Nephron (organoid): ENCODE data around the gene CUBN.

ENCODE experiments used
- H3K27ac Mint-ChIP-seq, 3 experiments: 2 replicates each; pipeline ENCODE4 v1.8.0; 2020; ENCODE audit warnings: mixed read lengths in 3 of 3, mild to moderate bottlenecking in 2 of 3, moderate library complexity in 1 of 3
- H3K27me3 Mint-ChIP-seq: 2 replicates; pipeline ENCODE4 v1.8.0; 2021; ENCODE audit warnings: low read depth, mild to moderate bottlenecking, moderate library complexity, mixed read lengths
- H3K36me3 Mint-ChIP-seq: 2 replicates; pipeline ENCODE4 v1.8.0; 2020; ENCODE audit warnings: low read depth, mixed read lengths
- H3K4me1 Mint-ChIP-seq: 2 replicates; pipeline ENCODE4 v1.8.0; 2020; ENCODE audit warnings: mixed read lengths
- H3K4me3 Mint-ChIP-seq, 3 experiments: 2 replicates each; pipeline ENCODE4 v1.8.0; 2020; ENCODE audit warnings: mild to moderate bottlenecking in 3 of 3, mixed read lengths in 3 of 3, moderate library complexity in 2 of 3
- H3K9me3 Mint-ChIP-seq: 2 replicates; pipeline ENCODE4 v1.8.0; 2020; ENCODE audit warnings: mixed read lengths
- CTCF ChIP-seq, 3 experiments: fragments of 200-600 bp; sonication (generic); IDR thresholded peaks; one replicate each; pipeline ENCODE4 v1.5.0; 2021; ENCODE audit warnings: antibody characterized with exemption in 3 of 3; ENCODE audit not compliant: unreplicated experiment in 3 of 3

The CUBN gene

DNA sequence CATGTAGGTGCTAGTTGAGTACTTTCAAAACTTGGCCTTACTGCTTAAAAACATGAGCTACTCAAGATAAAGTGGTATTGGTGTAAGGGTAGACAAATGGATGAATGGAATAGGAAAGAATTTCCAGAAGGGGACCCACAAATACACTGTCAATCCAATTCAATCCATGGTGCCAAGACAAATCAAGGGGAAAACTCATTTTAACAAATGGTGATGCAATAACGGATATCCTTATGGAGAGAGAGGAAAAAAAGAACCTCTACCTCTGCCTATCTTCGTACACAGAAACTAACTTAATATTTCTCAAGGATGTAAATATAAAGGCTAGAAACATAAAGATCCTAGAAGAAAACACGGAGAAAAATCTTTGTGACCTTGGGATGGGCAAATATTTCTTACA, 188.5 kb downstream of the CUBN start:
- no peaks in the 10 kb centered on the region for H3K36me3 Mint-ChIP-seq
- peaks cover 30% of the 10 kb centered on the region for H3K4me1 Mint-ChIP-seq
- H3K27me3 Mint-ChIP-seq, result no peaks in the 10 kb centered on the region
- no peak for TF ChIP-seq CTCF (IDR thresholded peaks at IDR 0.05; ENCODE audit: unreplicated experiment in 3 of 3)
- H3K4me3 Mint-ChIP-seq, result no peak overlapping the region
- no peaks in the 10 kb centered on the region for H3K9me3 Mint-ChIP-seq
- peak overlapping the region in 2 of 3 experiments; percentile 25 to 61 for H3K27ac Mint-ChIP-seq

DNA sequence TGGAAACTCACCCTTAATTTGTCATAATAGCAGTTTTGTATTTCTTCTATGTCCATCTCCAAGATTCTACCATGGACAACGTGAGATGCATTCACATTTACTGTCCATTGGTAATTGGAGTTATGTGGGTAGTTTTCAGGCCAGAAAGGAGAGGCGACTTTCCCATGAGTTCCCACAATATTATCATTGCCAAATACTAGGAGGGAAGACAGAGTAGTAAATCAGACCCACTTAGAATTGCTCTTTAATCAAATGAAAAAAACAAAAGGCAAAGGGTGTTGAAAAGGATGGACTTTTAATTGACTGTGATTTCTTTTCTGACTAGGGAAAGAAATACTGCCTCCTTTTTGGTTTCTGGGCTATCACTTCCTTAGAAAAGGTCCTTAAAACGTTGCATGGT, 190.7 kb downstream of the CUBN start:
- peak overlapping the region in 1 of 3 experiments; percentile 4 for H3K27ac Mint-ChIP-seq
- H3K27me3 Mint-ChIP-seq, result no peaks in the 10 kb centered on the region
- no peaks in the 10 kb centered on the region for H3K9me3 Mint-ChIP-seq
- H3K4me3 Mint-ChIP-seq, result no peak overlapping the region
- peaks cover 29% of the 10 kb centered on the region for H3K4me1 Mint-ChIP-seq
- H3K36me3 Mint-ChIP-seq, result no peaks in the 10 kb centered on the region
- no peak for TF ChIP-seq CTCF (IDR thresholded peaks at IDR 0.05; ENCODE audit: unreplicated experiment in 3 of 3)

DNA sequence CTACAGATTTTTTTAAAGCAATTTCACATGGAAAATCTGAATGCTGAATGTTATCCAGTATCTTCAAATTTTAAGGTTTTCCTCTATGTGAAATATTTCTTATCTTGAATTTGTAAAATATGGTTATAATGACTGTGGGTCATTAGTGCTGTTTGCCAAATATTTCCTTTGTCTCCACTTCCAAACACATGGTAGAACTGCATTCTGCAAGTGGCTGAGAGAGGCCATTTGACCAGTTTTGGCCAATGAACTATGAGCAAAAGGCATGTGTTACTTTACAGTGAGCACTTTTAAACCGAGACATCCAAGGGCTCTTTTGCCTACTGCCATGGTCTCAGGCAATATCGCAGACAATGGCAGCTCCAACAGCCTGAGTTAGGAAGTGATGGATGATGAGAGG, 195.2 kb downstream of the CUBN start:
- no peak for TF ChIP-seq CTCF (IDR thresholded peaks at IDR 0.05; ENCODE audit: unreplicated experiment in 3 of 3)
- Mint-ChIP-seq H3K9me3 (no peaks in the 10 kb centered on the region), H3K36me3 (peaks cover 4% of the 10 kb centered on the region), H3K4me1 (peaks cover 34% of the 10 kb centered on the region), H3K27ac (peak overlapping the region; percentile 64 to 91 (median 76)), H3K27me3 (peaks cover 4% of the 10 kb centered on the region), H3K4me3 (no peak overlapping the region)

GRCh38 chr10:16933783-16934182, 195.8 kb downstream of the CUBN start:
- H3K4me1 Mint-ChIP-seq, result peaks cover 31% of the 10 kb centered on the region
- peak overlapping the region in 1 of 3 experiments; percentile 7 for H3K4me3 Mint-ChIP-seq
- no peaks in the 10 kb centered on the region for H3K9me3 Mint-ChIP-seq
- TF ChIP-seq CTCF (IDR thresholded peaks at IDR 0.05; ENCODE audit: unreplicated experiment in 3 of 3), result no peak
- peaks cover 4% of the 10 kb centered on the region for H3K36me3 Mint-ChIP-seq
- H3K27me3 Mint-ChIP-seq, result peaks cover 4% of the 10 kb centered on the region
- peak overlapping the region; percentile 64 to 83 (median 76) for H3K27ac Mint-ChIP-seq

DNA sequence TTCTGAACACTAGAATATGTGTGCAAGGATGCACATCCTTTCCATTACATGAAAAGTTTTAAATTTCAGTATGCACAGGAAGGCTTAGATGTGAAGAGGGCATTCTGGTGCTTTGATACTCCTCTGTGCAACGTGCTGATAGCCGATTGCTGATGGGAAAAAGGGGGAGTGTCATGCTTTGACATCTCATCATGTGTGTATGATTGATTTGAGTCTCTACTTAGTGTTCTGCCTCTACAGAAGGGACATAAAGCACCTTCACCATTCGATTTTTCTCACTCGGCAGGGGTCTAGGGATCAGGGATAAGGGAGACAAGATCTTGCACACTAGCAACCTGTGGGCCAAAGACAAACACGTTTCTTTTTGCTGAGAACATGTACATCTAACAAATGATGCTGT, 197.7 kb downstream of the CUBN start:
- peak overlapping the region; percentile 26 to 53 (median 27) for H3K27ac Mint-ChIP-seq
- H3K36me3 Mint-ChIP-seq, result peaks cover 7% of the 10 kb centered on the region
- H3K4me3 Mint-ChIP-seq, result no peak overlapping the region
- peaks cover 29% of the 10 kb centered on the region for H3K4me1 Mint-ChIP-seq
- no peak for TF ChIP-seq CTCF (IDR thresholded peaks at IDR 0.05; ENCODE audit: unreplicated experiment in 3 of 3)
- H3K27me3 Mint-ChIP-seq, result peaks cover 4% of the 10 kb centered on the region
- no peaks in the 10 kb centered on the region for H3K9me3 Mint-ChIP-seq

DNA sequence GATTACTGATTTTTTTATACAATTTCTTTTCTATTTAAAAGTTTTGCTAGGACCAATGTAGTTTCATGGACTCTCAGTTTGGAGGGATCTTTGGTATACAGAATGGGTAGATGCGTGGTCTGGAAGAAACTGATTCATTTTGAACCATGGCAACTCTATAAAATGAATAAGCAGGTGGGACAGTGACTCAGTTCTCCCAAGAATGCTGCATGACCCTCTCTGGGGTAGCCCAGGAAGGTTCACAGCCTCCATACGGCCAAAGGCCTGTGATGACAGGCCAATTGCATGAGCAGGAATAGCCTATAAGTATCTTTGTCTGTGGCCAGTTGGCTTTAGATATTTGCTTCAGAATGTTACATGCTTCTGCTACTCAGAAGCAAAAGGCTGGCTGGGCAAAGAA, 199.1 kb downstream of the CUBN start:
- Mint-ChIP-seq H3K27ac (no peak overlapping the region), H3K36me3 (peaks cover 7% of the 10 kb centered on the region), H3K4me1 (peaks cover 29% of the 10 kb centered on the region), H3K9me3 (no peaks in the 10 kb centered on the region), H3K27me3 (peaks cover 4% of the 10 kb centered on the region), H3K4me3 (no peak overlapping the region)
- no peak for TF ChIP-seq CTCF (IDR thresholded peaks at IDR 0.05; ENCODE audit: unreplicated experiment in 3 of 3)
